ENCODE data around the gene GNG3. TPM values are rescaled to one million over a fixed set of nuclear protein-coding genes. Genes with fewer than 3 reads are reported as not detected.
"Not testable (repeated sequence)": the region's sequence is repeated elsewhere in the genome, so short reads cannot be mapped to it uniquely, and the experiment has no call there.

The GNG3 gene
- total RNA-seq, 2 experiments from 2014 or later = not detected

- peaks cover 10% of the 10 kb centered on the region for H3K36me3 Mint-ChIP-seq
- not testable (repeated sequence) for H3K27me3 Mint-ChIP-seq; DNase-seq; H3K27ac Mint-ChIP-seq; H3K4me3 Mint-ChIP-seq; H3K4me1 Mint-ChIP-seq; H3K9me3 Mint-ChIP-seq; ATAC-seq (ENCODE audit: low read depth)
- POLR2A ChIA-PET = interaction anchor here (1.0 to 1.8 kb wide), 6 partner anchors 10 to 102 kb away, joined by 3 to 11 read pairs (median 4); partner anchors contain the start of genes C11orf98, CSKMT, LBHD1 and TUT1
Observed at GRCh38 chr11:62693624-62694023, 13.9 kb upstream of the GNG3 start.

GRCh38 chr11:62694455-62695167, 12.9 kb upstream of the GNG3 start:
- H3K4me3 Mint-ChIP-seq = no peak overlapping the region
- POLR2A ChIA-PET = interaction anchor here (0.7 to 1.8 kb wide), 10 partner anchors 11 to 168 kb away, joined by 3 to 11 read pairs (median 3); partner anchors contain the start of genes C11orf98, CSKMT, INTS5 and LBHD1

GRCh38 chr11:62702246-62702645, 5.2 kb upstream of the GNG3 start:
- peaks cover 15% of the 10 kb centered on the region for H3K4me1 Mint-ChIP-seq
- POLR2A ChIA-PET = interaction anchor here (1.1 to 1.8 kb wide), 2 partner anchors 80 to 139 kb away, joined by 3 to 4 read pairs; no protein-coding TSS in a partner anchor
- H3K27ac Mint-ChIP-seq = no peak overlapping the region
- DNase-seq (no peak), ATAC-seq (ENCODE audit: low read depth) (no peak)
- no peaks in the 10 kb centered on the region for H3K27me3 Mint-ChIP-seq
- H3K36me3 Mint-ChIP-seq = peaks cover 12% of the 10 kb centered on the region
- H3K4me3 Mint-ChIP-seq = no peak overlapping the region
- H3K9me3 Mint-ChIP-seq = no peaks in the 10 kb centered on the region

More at GRCh38 chr11:62694455-62695167, 12.9 kb upstream of the GNG3 start:
- DNase-seq (peak; percentile 68), ATAC-seq (ENCODE audit: low read depth) (peak; percentile 86)
- Mint-ChIP-seq H3K4me1 (peaks cover 5% of the 10 kb centered on the region), H3K36me3 (peaks cover 10% of the 10 kb centered on the region), H3K9me3 (no peaks in the 10 kb centered on the region), H3K27ac (peak overlapping the region; percentile 52), H3K27me3 (no peaks in the 10 kb centered on the region)

- H3K4me3 Mint-ChIP-seq; DNase-seq; ATAC-seq (ENCODE audit: low read depth); H3K27ac Mint-ChIP-seq; H3K27me3 Mint-ChIP-seq; H3K9me3 Mint-ChIP-seq: not testable (repeated sequence)
- H3K4me1 Mint-ChIP-seq = peaks cover 26% of the 10 kb centered on the region
- H3K36me3 Mint-ChIP-seq = peaks cover 12% of the 10 kb centered on the region
- POLR2A ChIA-PET = interaction anchor here (0.6 to 1.0 kb wide), 2 partner anchors 15 to 131 kb away, joined by 3 to 5 read pairs; partner anchors contain the start of gene EEF1G
Observed at GRCh38 chr11:62703921-62704320, 3.6 kb upstream of the GNG3 start.

- H3K4me3 Mint-ChIP-seq = peak overlapping the region; percentile 91
- DNase-seq (no peak), ATAC-seq (ENCODE audit: low read depth) (no peak)
- peaks cover 35% of the 10 kb centered on the region for H3K4me1 Mint-ChIP-seq
- no peaks in the 10 kb centered on the region for H3K27me3 Mint-ChIP-seq
- peak overlapping the region; percentile 73 for H3K27ac Mint-ChIP-seq
- H3K9me3 Mint-ChIP-seq = no peaks in the 10 kb centered on the region
- POLR2A ChIA-PET = interaction anchor here (0.7 to 8.3 kb wide), 18 partner anchors 9 to 176 kb away, joined by 3 to 107 read pairs (median 4); partner anchors contain the start of genes C11orf98, CSKMT, HNRNPUL2 and LBHD1
- H3K36me3 Mint-ChIP-seq = peaks cover 13% of the 10 kb centered on the region
Observed at GRCh38 chr11:62705413-62705812, 2.1 kb upstream of the GNG3 start.

GRCh38 chr11:62705880-62706849, 1.3 kb upstream of the GNG3 start:
- no peaks in the 10 kb centered on the region for H3K27me3 Mint-ChIP-seq
- ATAC-seq (ENCODE audit: low read depth) = peak; percentile 43
- no peaks in the 10 kb centered on the region for H3K9me3 Mint-ChIP-seq
- peak; percentile 95 for DNase-seq
- H3K27ac Mint-ChIP-seq = peak overlapping the region; percentile 73
- H3K36me3 Mint-ChIP-seq = peaks cover 16% of the 10 kb centered on the region
- H3K4me3 Mint-ChIP-seq = peak overlapping the region; percentile 91
- POLR2A ChIA-PET = interaction anchor here (0.5 to 8.3 kb wide), 22 partner anchors 10 to 175 kb away, joined by 3 to 107 read pairs (median 4); partner anchors contain the start of genes C11orf98, CSKMT, HNRNPUL2 and LBHD1
- peaks cover 39% of the 10 kb centered on the region for H3K4me1 Mint-ChIP-seq

GRCh38 chr11:62706850-62707247, 627 bp upstream of the GNG3 start:
- H3K4me3 Mint-ChIP-seq = peak overlapping the region; percentile 91
- H3K27ac Mint-ChIP-seq = peak overlapping the region; percentile 73
- H3K27me3 Mint-ChIP-seq = no peaks in the 10 kb centered on the region
- H3K4me1 Mint-ChIP-seq = peaks cover 39% of the 10 kb centered on the region
- peaks cover 16% of the 10 kb centered on the region for H3K36me3 Mint-ChIP-seq
- ATAC-seq (ENCODE audit: low read depth) (no peak), DNase-seq (no peak)
- H3K9me3 Mint-ChIP-seq = no peaks in the 10 kb centered on the region
- POLR2A ChIA-PET = interaction anchor here (0.8 to 8.3 kb wide), 10 partner anchors 20 to 174 kb away, joined by 3 to 107 read pairs (median 24); partner anchors contain the start of genes C11orf98, CSKMT, HNRNPUL2 and LBHD1

GRCh38 chr11:62708392-62708791, 916 bp downstream of the GNG3 start:
- DNase-seq = no peak
- peak overlapping the region; percentile 91 for H3K4me3 Mint-ChIP-seq
- POLR2A ChIA-PET = interaction anchor here (0.6 to 8.3 kb wide), 28 partner anchors 7 to 279 kb away, joined by 3 to 107 read pairs (median 6); partner anchors contain the start of genes C11orf98, CSKMT, EEF1G and GANAB
- H3K36me3 Mint-ChIP-seq = peaks cover 15% of the 10 kb centered on the region
- H3K9me3 Mint-ChIP-seq = no peaks in the 10 kb centered on the region
- H3K4me1 Mint-ChIP-seq = peaks cover 51% of the 10 kb centered on the region
- peak overlapping the region; percentile 98 for H3K27ac Mint-ChIP-seq
- ATAC-seq (ENCODE audit: low read depth) = no peak
- H3K27me3 Mint-ChIP-seq = no peaks in the 10 kb centered on the region

GRCh38 chr11:62708793-62709192, 1.3 kb downstream of the GNG3 start:
- Mint-ChIP-seq H3K4me3 (peak overlapping the region; percentile 91), H3K27me3 (no peaks in the 10 kb centered on the region), H3K27ac (peak overlapping the region; percentile 98), H3K36me3 (peaks cover 19% of the 10 kb centered on the region), H3K4me1 (peaks cover 55% of the 10 kb centered on the region), H3K9me3 (no peaks in the 10 kb centered on the region)
- ATAC-seq (ENCODE audit: low read depth) (peak; percentile 43), DNase-seq (peak; percentile 67)
- POLR2A ChIA-PET = interaction anchor here (0.6 to 8.3 kb wide), 34 partner anchors 8 to 280 kb away, joined by 3 to 107 read pairs (median 5); partner anchors contain the start of genes C11orf98, CSKMT, EEF1G and GANAB

- Mint-ChIP-seq H3K4me1 (peaks cover 61% of the 10 kb centered on the region), H3K9me3 (no peaks in the 10 kb centered on the region), H3K27me3 (no peaks in the 10 kb centered on the region), H3K36me3 (peaks cover 23% of the 10 kb centered on the region), H3K27ac (peak overlapping the region; percentile 98), H3K4me3 (peak overlapping the region; percentile 91)
- DNase-seq = peak; percentile 87
- peak; percentile 81 for ATAC-seq (ENCODE audit: low read depth)
- POLR2A ChIA-PET = interaction anchor here (0.6 to 8.3 kb wide), 37 partner anchors 8 to 280 kb away, joined by 3 to 107 read pairs (median 5); partner anchors contain the start of genes C11orf98, CSKMT, EEF1G and GANAB
Observed at GRCh38 chr11:62709247-62710000, 1.9 kb downstream of the GNG3 start.

- H3K9me3 Mint-ChIP-seq = no peaks in the 10 kb centered on the region
- POLR2A ChIA-PET = interaction anchor here (0.7 to 8.3 kb wide), 24 partner anchors 10 to 171 kb away, joined by 3 to 107 read pairs (median 6); partner anchors contain the start of genes C11orf98, CSKMT, EEF1G and GANAB
- peak overlapping the region; percentile 98 for H3K27ac Mint-ChIP-seq
- H3K36me3 Mint-ChIP-seq = peaks cover 27% of the 10 kb centered on the region
- DNase-seq = no peak
- H3K27me3 Mint-ChIP-seq = no peaks in the 10 kb centered on the region
- peaks cover 63% of the 10 kb centered on the region for H3K4me1 Mint-ChIP-seq
- peak overlapping the region; percentile 91 for H3K4me3 Mint-ChIP-seq
- ATAC-seq (ENCODE audit: low read depth) = no peak
Observed at GRCh38 chr11:62710001-62710345, 2.5 kb downstream of the GNG3 start.
